Omental fat pad (tissue), 4 donors: ENCODE data around the gene QSOX1. TPM values are rescaled to one million over a fixed set of nuclear protein-coding genes. Genes with fewer than 3 reads are reported as not detected.

Experiments
- ATAC-seq: fragments of 150-250 bp; one replicate; pipeline ENCODE4 v1.9.1; 2016; ENCODE audit warnings: mild to moderate bottlenecking, moderate library complexity; ENCODE audit not compliant: low FRiP score
- DNase-seq: peaks from one replicate; pipeline ENCODE4 v3.0.0-alpha.2; 2019; ENCODE audit warnings: low spot score
- CTCF ChIP-seq, 3 donors: fragments of 450-650 bp; IDR thresholded peaks; one replicate each; pipeline ENCODE4 v1.5.1; 2016 to 2017; ENCODE audit warnings: antibody characterized with exemption in 3 of 3, mild to moderate bottlenecking in 3 of 3, moderate library complexity in 2 of 3
- total RNA-seq, 4 donors: library from RNA; depleted of rRNA; stranded (reverse); fragments of >200 nt; gene quantifications; one replicate each; pipeline ENCODE4 v1.1.0, GENCODE V29; 2016

Gene QSOX1
- total RNA-seq, 4 donors from 2014 or later, result 90.1 to 130 (median 98.4) TPM

- no peak for TF ChIP-seq CTCF (IDR thresholded peaks at IDR 0.05)
- ATAC-seq, result no peak
- no peak for DNase-seq
Measured at GRCh38 chr1:180150982-180151381, 3.7 kb upstream of the QSOX1 start.

GRCh38 chr1:180151508-180151907 lies 3.2 kb upstream of the QSOX1 start:
- no peak for TF ChIP-seq CTCF (IDR thresholded peaks at IDR 0.05)
- ATAC-seq, result no peak
- DNase-seq, result no peak

GRCh38 chr1:180152588-180152987 lies 2.1 kb upstream of the QSOX1 start:
- TF ChIP-seq CTCF (IDR thresholded peaks at IDR 0.05), result no peak
- ATAC-seq, result no peak

GRCh38 chr1:180153032-180153431 lies 1.6 kb upstream of the QSOX1 start:
- no peak for ATAC-seq
- DNase-seq, result no peak
- TF ChIP-seq CTCF (IDR thresholded peaks at IDR 0.05), result no peak

More at GRCh38 chr1:180152588-180152987, 2.1 kb upstream of the QSOX1 start:
- DNase-seq, result no peak

GRCh38 chr1:180154003-180154324 lies 705 bp upstream of the QSOX1 start:
- TF ChIP-seq CTCF (IDR thresholded peaks at IDR 0.05), result no peak
- DNase-seq (no peak), ATAC-seq (no peak)

- no peak for TF ChIP-seq CTCF (IDR thresholded peaks at IDR 0.05)
- no peak for DNase-seq
Measured at GRCh38 chr1:180155182-180155682, 563 bp downstream of the QSOX1 start.

GRCh38 chr1:180156201-180156600 lies 1.5 kb downstream of the QSOX1 start:
- no peak for TF ChIP-seq CTCF (IDR thresholded peaks at IDR 0.05)
- no peak for DNase-seq
- ATAC-seq, result no peak

More at GRCh38 chr1:180155182-180155682, 563 bp downstream of the QSOX1 start:
- ATAC-seq, result peak; percentile 22
